Hindlimb muscle (tissue), 1 donor: ENCODE measurements around the gene FCHSD2. TPM values are rescaled to one million over a fixed set of nuclear protein-coding genes. Genes with fewer than 3 reads are reported as not detected.
"Not testable (repeated sequence)": the region's sequence is repeated elsewhere in the genome, so short reads cannot be mapped to it uniquely, and the experiment has no call there.

Experiments
- DNase-seq: peaks from one replicate; pipeline ENCODE4 v3.0.0-alpha.2; 2013
- polyA plus RNA-seq: library from polyadenylated mRNA; unstranded; fragments of 120-200 nt; gene quantifications from one replicate; pipeline ENCODE4 v1.2.1, GENCODE V29; 2013; ENCODE audit not compliant: insufficient read length

FCHSD2 gene
- polyA plus RNA-seq, 1 donor = 27.4 TPM

DNA sequence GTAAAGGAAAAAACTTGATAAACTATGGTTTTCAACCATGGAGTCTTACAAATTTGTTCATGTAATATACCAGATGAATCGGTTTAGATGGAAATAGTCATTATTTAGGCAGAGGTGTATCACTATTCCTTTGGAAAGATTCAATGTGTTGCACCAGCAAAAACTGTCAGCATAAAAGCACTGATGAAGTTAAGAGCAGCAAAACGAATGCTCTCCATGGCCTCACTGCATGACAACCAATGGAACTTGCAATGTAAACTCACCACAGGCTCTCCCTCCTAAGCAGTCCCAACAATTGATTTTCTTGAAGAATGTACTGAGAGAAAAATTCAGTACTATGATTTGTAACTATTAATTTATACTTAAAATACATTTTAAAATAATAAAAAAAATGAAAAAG, 139.9 kb downstream of the FCHSD2 start:
- DNase-seq = no peak

DNA sequence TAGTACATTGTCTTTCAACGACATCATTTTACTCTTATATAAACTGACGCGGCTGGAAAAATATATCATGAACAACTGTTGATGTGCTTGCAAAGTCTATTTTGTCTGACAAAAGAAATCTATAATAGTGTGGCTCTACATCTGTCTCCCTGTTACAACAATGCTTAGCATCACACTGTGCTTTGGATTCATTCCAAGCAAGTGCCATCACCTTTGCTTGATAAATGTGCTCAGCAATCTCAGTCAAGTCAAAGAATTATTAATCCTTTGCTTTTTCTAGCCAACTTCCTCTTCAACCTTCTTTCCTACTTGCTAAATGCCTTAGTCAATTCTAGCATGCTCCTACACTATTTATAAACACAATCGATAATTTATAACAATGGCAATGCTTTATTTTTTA, 140.5 kb downstream of the FCHSD2 start:
- DNase-seq = no peak

DNA sequence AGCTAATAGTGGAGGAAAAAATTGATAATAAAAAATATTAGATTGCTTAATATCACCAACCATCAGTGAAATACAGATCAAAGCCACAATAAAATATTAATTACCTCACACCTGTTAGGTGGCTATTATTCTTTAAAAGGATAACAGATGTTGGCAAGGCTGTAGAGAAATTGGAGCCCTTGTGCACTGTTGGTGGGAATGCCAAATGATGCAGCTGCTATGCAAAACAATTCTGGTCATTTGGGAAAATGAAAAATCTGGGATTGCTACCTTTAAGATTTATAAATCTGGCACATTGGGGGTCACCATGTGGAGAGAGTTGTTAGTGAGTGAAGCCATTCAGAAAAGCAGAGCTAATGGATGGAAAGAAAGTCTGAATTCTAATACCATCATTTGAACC, 143.4 kb downstream of the FCHSD2 start:
- DNase-seq = no peak

DNA sequence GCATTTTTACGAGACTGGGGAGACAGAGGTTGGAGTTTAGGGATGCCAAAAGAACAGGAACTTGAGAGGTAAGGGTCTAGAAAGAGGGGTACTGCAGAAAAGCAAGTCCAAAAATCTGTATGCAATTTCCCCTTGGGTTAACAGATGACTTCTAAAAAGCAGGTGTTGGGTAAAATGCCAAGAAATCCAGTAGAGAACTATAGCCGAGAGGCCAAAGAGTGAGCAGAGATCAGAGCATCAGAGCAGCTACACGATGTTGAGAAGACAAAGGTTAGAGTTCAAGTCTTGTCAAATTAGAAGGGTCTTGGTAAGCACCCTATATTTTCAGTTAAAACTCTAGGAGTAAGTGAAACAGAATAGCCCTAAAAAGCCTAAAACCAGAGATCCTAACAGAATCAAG, 145.2 kb downstream of the FCHSD2 start:
- no peak for DNase-seq

DNA sequence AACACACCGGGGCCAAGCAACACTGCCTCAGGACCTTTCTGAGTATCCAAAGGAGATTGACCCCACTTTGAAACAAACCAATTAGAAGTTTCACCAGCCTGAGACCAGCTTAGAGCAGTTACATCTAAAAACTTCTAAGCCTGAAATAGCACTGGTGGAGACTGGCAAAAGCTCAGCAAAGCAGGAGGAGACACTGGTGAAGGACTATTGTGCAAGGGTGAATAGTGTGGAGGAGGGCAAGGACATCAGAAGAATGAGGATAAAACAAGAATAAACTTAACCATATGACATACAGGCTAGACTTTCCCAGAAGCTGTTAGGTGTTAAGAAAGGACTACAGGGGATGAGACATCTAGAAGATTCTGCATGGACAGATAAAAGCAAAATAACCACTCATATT, 152.4 kb downstream of the FCHSD2 start:
- no peak for DNase-seq

DNA sequence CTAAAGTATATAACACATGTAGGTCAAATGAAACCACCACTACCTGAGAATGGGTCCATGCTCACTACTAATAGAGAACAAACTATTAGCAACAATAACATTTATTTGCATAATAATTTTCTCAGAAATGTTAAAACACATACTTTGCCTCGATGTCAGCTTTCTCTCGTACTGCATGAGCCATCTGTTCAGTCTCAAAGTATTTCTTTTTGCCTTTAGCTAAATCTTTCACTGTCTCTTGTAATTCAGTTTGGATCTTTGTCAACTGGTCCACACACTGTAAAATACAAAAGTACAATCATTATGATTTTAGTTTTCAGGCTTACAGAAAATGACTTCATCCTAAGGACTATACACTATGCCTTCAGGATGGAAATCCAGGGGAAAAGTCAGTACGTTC, 153.3 kb downstream of the FCHSD2 start:
- DNase-seq = no peak

DNA sequence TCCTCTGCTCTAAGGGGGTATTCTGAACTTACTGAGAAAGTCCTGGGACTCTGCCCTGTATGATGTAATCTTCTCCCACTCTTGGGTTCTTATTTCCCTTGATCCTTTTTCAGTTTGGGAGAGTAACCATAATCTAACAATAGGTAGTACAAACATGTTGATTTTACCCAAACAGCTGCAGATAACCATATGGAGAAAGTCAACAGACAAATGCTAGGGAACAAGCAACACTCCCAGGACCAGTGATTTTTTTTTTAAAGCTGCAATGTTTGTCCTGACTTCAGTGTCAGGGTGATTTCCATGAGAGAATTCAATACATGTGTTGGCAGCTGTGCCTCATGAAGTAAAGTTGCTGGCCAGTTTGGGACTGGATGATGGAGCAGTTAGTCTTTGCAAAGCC, 156.5 kb downstream of the FCHSD2 start:
- peak; percentile 26 for DNase-seq

DNA sequence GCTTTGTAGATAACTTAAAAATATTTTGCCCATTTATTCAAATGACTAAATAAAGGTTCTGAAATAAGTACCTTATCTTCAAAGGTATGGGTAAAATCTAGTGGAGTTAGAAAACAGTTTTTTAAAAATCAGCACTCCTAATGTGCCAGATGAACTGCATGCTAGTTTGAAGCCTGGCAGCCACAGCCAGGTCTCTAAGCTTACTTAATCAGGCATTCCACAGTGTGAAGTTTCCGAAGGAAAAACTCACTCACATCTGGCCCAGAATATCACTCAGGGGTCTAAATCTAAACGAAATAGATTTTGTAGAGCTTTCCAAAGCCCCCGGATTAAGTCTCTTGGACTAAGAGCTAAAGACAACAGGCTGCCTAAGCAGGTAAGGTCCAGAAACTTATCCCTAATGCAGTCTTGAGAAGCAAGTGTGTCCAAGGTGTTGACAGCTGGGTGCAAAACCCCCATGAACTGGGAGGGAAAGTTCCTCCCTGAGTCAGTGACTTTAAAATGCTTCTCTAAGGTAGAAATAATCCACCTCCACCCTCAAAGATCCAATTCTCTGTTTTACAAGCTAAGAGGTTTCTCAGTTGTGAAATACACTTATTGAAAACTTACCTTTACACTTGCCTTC, 157.6 kb downstream of the FCHSD2 start:
- no peak for DNase-seq

DNA sequence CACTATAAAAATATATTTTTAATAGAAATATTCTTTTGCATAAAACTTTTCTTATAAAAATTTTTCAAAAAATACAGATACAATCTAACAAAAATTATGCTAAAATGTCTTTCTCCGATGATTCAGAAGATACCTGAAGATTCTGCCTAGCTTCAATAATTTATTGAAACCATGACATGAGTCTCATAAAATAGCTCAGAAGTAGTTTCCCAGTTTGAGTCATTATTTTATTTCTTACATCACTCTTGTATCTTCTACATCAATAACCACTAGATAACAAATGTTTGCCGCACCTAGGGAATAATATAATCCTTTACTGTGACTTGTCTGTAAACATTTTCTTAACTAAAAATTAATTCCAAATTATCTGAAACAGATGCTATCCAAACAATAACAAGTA, 158.6 kb downstream of the FCHSD2 start:
- no peak for DNase-seq

DNA sequence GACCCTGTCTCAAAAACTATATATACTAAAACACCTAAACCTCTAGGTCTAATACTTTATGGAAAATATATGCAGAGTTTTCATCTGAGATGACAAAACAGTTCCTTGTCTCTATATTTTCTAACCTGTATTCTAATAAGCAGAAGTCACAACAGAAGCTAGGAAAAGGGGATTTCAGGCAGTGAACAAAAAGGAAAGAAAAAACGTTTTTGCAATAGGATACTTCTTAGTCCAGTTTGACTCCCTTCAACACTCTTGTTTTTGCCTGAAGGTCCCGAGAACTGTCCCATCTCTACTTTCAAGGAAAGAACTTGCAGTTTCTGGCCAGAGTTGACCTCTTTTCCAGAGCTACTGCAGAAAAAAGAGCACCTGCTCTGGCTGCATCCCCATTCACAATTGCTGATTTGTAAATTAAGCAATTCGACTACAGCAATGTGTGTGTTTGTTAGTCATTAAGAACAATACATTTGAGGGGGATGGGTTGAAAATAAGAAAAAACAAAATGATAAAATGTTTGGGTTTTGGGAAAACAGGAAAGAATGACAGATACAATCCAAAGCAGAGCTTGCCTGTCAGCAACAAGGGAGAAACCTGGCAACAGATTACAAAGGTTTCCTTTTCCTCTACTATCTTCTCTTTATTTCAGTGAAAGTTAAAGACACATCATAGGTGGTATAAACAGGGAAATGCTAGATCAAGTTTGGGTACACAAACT, 160.0 kb downstream of the FCHSD2 start:
- DNase-seq = no peak

DNA sequence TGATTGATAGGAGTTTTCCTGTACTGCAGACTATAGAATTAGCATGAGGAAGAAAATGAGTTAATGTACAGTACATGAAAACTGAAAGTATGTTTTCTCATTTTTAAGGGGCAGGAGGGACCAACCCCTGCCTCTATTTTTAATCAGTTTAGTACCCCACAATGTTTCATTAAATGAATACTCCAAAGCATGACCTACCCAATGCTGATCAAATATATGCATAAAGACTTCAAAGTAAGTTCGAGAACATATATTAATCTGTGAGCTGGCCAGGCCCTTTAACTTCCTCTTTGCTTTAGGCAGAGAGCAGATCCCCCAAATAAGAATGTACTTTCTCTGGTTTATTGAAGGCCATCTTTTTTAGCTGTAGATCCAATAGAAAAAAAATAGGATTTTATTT, 161.0 kb downstream of the FCHSD2 start:
- DNase-seq = no peak

DNA sequence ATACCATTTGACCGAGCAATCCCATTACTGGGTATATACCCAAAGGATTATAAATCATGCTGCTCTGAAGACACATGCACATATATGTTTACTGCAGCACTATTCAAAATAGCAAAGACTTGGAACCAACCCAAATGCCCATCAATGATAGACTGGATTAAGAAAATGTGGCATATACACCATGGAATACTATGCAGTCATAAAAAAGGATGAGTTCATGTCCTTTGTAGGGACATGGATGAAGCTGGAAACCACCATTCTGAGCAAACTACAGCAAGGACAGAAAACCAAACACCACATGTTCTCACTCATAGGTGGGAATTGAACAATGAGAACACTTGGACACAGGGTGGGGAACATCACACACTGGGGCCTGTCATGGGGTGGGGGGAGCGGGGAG, 164.3 kb downstream of the FCHSD2 start:
- not testable (repeated sequence) for DNase-seq

DNA sequence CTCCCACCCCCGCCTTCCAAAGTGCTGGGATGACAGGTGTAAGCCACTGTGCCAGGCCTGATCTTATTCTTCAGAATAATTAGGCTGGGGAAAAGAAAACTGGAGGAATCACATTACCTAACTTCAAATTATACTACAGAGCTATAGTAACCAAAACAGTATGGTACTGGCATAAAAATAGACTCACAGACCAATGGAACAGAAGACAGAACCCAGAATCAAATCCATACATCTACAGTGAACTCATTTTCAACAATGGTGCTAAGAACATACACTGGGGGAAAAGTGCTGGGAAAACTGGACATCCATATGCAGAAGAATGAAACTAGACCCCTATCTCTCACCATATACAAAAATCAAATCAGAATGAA, 165.6 kb downstream of the FCHSD2 start:
- DNase-seq = not testable (repeated sequence)

DNA sequence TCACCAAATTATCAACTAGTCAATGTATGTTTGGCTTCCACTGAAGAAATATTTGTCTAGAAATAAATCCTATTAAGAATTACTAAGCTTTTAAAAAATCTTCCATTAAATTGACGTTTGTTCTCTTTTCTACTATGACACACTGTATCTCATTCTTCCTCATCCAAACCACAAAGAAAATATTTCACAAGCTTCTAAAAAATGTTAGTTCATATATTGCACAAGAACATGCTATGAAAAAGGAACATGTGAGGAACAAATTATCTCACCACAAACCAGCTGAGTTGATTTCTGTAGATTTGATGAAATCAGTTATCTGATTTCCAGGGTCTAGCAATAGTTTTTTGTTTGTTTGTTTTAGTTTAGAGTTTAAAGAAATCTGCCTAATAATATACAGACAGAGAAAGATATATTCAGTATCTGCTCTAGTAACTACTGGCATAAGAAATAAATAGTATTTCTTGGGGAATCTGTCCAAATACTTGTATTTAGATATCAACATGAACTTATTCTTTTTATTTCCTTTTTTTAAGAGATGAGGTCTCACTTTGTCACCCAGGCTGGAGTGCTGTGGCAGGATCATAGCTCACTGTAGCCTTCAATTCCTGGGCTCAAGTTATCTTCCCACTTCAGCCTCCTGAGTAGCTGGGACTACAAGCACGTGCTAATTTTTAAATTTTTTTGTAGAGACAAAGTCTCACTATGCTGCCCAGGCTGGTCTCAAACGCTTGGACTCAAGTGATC, 166.2 kb downstream of the FCHSD2 start:
- DNase-seq = no peak

DNA sequence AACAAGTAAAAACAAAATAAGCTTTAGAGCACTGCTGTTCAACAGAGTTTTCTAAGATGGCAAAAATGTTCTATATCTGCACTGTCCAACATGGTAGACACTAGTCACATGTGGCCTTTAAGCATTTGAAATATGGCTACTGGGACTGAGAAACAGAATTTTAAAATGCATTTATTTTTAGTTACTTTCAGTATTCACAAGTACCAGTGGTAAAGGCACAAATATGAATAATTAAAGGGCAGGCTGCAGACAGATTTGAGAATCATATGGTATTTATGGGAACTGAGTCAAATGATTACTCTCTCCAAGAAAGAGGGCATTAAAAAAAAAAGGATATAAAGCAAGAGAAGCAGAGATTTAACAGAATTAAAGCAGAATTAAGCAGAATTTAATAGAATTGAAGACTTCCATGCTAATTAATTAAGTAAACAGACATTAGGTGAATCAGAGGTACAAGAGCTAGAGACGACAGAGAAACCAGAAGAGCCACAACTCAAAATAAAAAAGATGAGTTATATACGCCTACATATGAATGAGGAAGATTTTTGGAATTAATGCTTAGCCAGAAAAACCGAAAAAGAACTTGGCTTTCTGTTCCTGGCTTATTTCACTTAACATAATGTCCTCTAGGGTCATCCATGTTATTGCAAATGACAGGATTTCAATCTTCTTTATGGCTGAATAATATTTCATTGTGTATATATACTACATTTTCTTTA, 167.5 kb downstream of the FCHSD2 start:
- no peak for DNase-seq

DNA sequence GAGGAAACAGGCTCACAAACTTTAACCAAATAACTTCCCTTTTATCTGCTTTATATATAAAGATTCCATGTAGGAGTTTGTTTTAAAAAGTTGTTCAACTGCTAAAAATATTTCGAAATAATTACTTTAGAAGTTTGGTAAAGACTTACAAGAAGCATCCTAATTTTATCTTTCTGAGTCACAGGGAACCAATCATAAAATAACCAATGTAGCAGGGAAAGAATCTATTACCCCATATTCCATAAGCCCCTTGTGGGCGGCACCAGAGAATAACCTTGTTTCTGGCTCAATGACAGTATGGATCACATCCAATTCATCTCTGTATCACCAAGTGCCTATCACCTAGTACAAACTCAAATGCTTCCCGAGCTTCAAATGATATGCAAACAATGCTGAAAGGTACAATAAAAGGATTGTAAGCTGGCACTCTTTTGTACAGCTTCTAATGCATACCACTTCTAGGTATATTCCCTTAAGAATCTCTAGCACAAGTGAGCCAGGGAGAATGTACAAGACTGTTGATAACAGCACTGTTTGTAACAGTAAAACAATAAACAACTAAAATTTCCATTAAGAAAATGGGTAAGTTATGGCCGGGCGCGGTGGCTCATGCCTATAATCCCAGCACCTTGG, 169.5 kb downstream of the FCHSD2 start:
- no peak for DNase-seq

DNA sequence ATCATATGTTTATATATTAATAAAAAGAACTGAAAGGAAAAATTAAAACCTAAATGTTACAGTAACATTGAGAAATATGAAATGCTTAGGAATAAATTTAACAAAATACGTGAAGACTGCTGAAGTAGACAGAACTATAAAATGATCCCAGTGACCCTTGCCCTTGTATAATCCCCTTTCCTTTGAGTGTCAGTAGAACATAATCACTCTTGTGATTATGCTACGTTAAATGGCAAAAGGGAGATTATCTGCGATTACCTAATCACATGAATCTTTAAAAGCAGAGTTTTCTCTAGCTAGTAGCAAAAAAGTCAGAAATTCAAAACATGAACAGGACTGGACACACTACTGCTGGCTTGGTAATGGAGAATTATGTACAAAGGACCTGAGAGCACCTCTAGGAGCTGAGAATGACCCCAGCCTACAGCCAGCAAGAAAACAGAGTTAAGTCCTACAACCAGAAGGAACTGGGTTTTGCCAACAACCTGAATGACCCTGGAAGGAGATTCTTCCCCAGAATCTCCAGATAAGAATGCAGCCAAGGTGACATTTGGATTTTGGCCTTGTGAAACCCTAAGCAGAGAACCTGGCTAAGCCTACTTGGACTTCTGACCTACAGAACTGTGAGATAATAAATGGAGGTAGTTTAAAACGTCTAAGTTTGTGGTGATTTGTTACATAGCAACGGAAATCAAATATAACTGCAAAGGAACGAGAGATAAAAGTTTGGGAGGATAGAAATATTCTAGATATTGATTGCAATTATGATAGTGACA, 170.7 kb downstream of the FCHSD2 start:
- no peak for DNase-seq

DNA sequence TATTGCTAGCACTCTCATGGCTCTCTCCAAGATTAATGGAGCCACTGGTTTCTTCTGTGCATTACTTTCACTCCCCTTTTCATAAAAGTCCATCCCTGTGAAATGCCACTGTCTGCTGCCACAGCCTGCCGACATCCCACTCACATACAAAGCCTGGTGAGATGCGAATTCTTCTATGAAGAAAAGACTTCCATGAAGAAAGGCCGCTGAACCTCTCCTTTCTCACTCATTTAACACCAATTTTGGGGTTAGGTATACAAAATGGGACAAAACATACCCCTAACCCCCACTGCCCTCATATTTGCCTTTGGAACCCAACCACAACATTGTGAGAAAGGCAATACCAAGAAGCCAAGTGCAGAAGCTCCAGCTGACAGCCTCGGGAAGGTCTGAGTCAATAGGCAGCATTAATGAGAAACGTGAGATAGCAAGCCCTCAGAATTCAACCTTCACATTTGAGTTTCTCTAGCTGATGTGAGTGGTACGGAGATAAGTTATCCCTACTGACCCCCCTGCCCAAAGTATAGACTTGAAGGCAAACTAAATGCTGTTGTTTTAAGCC, 171.5 kb downstream of the FCHSD2 start:
- DNase-seq = no peak

DNA sequence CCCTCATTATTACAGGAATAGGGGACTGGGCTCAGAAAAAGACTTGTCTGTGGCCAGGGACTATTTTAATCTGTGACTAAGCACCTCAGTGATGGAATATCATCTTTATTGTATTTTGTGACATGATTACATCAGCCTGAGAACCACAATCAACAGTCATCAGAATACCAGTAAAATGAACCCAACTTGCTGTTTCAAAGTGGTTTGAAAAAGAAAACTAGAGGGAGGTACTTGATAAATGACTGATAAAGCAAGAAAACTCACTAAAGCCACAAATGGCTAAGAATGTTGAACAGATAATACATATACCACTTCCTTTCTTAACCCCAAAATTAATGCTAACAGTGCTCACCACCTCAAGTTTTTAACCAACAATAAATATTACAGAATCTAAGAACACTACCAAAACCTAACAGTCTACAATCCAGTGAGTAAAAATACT, 172.2 kb downstream of the FCHSD2 start:
- DNase-seq = no peak

DNA sequence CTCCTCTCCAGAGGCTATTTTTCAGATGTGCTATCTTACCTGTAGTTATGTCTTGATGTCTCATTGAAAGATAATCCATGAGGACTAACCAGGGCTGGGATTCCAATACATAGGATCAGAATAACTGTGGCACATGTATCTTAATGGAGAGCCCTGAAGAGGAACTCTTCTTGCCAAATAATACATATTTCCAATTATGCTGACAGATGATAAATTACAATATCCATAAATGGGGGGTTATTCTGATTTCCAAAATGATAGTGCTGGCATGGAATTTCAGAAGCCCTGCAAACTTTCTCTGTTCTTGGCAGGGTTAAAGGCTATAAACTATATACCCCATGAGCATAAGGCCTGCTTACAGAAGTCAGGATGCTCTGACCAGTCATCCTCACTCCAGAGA, 173.7 kb downstream of the FCHSD2 start:
- no peak for DNase-seq

DNA sequence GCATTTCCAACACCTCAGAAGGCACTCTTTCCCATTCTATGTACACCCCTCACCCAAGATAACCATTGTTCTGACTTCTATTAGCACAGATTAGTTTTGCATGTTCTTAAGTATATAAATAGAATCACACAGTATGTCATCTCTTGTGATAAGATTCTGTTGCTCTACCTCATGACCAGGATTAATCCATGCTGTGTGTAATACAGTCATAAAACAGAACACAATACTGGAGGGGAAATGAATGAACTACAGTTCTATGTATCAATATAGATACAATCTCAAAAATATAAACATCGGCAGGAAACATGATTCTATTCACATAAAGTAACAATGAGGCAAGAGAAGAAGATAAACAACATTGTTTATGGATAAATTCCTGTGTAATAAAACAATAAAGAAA, 176.4 kb downstream of the FCHSD2 start:
- DNase-seq = no peak

DNA sequence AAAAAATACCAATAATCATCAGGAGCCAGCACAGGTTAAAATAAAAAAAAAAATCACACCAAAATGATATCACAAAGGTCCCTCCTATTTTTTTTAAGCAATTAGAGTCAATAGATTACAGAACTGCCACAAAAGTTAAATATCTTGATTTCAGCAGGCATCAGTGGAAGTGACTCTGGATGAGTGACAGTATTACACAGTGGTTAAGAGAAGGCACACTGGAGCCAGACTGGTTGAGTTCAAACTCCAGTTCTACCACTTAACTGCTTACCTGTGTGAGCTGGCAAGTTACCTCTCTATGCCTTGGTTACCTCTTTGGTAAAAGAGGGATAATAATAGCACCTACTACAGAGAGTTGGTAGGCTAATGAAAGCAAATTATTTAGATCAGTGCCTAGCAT, 179.4 kb downstream of the FCHSD2 start:
- DNase-seq = no peak
